Neuron (in vitro differentiated cells): ENCODE data around the gene PACRG.

Experiments
- H2AFZ ChIP-seq: one replicate; pipeline ENCODE4 v1.6.1; 2013; ENCODE audit warnings: low read depth, mild to moderate bottlenecking, inconsistent platforms, low read length, moderate library complexity
- H3K27me3 ChIP-seq: one replicate; pipeline ENCODE4 v1.6.1; 2013; ENCODE audit warnings: low read length; ENCODE audit not compliant: insufficient read depth
- H3K36me3 ChIP-seq: one replicate; pipeline ENCODE4 v1.6.1; 2013; ENCODE audit warnings: low read length; ENCODE audit not compliant: insufficient read depth
- H3K4me1 ChIP-seq: one replicate; pipeline ENCODE4 v1.6.1; 2013; ENCODE audit warnings: low read length; ENCODE audit not compliant: insufficient read depth
- H3K4me3 ChIP-seq: 2 replicates; pipeline ENCODE4 v1.5.1; 2013; ENCODE audit warnings: mild to moderate bottlenecking, low read length, moderate library complexity
- H3K9me3 ChIP-seq: one replicate; pipeline ENCODE4 v1.6.1; 2013; ENCODE audit warnings: low read length

Gene PACRG

GRCh38 chr6:163137398-163137881 lies 409.7 kb downstream of the PACRG start:
- H3K27me3 ChIP-seq: no peaks in the 10 kb centered on the region
- no peaks in the 10 kb centered on the region for H3K4me1 ChIP-seq
- peaks cover 3% of the 10 kb centered on the region for H3K9me3 ChIP-seq
- H3K4me3 ChIP-seq: no peak overlapping the region
- H3K36me3 ChIP-seq: no peaks in the 10 kb centered on the region
- no peak overlapping the region for H2AFZ ChIP-seq

- H3K27me3 ChIP-seq: no peaks in the 10 kb centered on the region
- H3K9me3 ChIP-seq: peaks cover 5% of the 10 kb centered on the region
- no peaks in the 10 kb centered on the region for H3K36me3 ChIP-seq
- no peak overlapping the region for H2AFZ ChIP-seq
- H3K4me3 ChIP-seq: no peak overlapping the region
- peaks cover 6% of the 10 kb centered on the region for H3K4me1 ChIP-seq
Measured at GRCh38 chr6:163146036-163146435, 418.3 kb downstream of the PACRG start.

- H3K27me3 ChIP-seq: no peaks in the 10 kb centered on the region
- H3K36me3 ChIP-seq: no peaks in the 10 kb centered on the region
- peaks cover 22% of the 10 kb centered on the region for H3K4me1 ChIP-seq
- peaks cover 5% of the 10 kb centered on the region for H3K9me3 ChIP-seq
- no peak overlapping the region for H3K4me3 ChIP-seq
- H2AFZ ChIP-seq: no peak overlapping the region
Measured at GRCh38 chr6:163147994-163148393, 420.2 kb downstream of the PACRG start.

GRCh38 chr6:163148451-163149278 lies 420.9 kb downstream of the PACRG start:
- Histone ChIP-seq H2AFZ (no peak overlapping the region), H3K4me1 (peaks cover 22% of the 10 kb centered on the region), H3K9me3 (peaks cover 5% of the 10 kb centered on the region), H3K27me3 (no peaks in the 10 kb centered on the region), H3K4me3 (no peak overlapping the region), H3K36me3 (no peaks in the 10 kb centered on the region)

GRCh38 chr6:163149279-163149848 lies 421.6 kb downstream of the PACRG start:
- no peak overlapping the region for H3K4me3 ChIP-seq
- no peak overlapping the region for H2AFZ ChIP-seq
- H3K9me3 ChIP-seq: peaks cover 5% of the 10 kb centered on the region
- H3K27me3 ChIP-seq: no peaks in the 10 kb centered on the region
- H3K4me1 ChIP-seq: peaks cover 22% of the 10 kb centered on the region
- H3K36me3 ChIP-seq: no peaks in the 10 kb centered on the region

- Histone ChIP-seq H3K9me3 (peaks cover 5% of the 10 kb centered on the region), H3K4me3 (no peak overlapping the region), H3K36me3 (no peaks in the 10 kb centered on the region), H3K4me1 (peaks cover 22% of the 10 kb centered on the region), H2AFZ (peak overlapping the region; percentile 74), H3K27me3 (no peaks in the 10 kb centered on the region)
Measured at GRCh38 chr6:163151212-163151611, 423.4 kb downstream of the PACRG start.

GRCh38 chr6:163152701-163153100 lies 424.9 kb downstream of the PACRG start:
- Histone ChIP-seq H3K9me3 (peaks cover 6% of the 10 kb centered on the region), H3K27me3 (no peaks in the 10 kb centered on the region)

GRCh38 chr6:163159110-163159509 lies 431.3 kb downstream of the PACRG start:
- Histone ChIP-seq H3K9me3 (peaks cover 4% of the 10 kb centered on the region), H3K4me3 (no peak overlapping the region), H3K4me1 (no peaks in the 10 kb centered on the region)

More at GRCh38 chr6:163152701-163153100, 424.9 kb downstream of the PACRG start:
- Histone ChIP-seq H2AFZ (no peak overlapping the region), H3K36me3 (no peaks in the 10 kb centered on the region), H3K4me1 (peaks cover 22% of the 10 kb centered on the region), H3K4me3 (no peak overlapping the region)

GRCh38 chr6:163159689-163160088 lies 431.9 kb downstream of the PACRG start:
- Histone ChIP-seq H3K9me3 (peaks cover 4% of the 10 kb centered on the region), H3K4me1 (no peaks in the 10 kb centered on the region), H3K27me3 (no peaks in the 10 kb centered on the region), H3K36me3 (no peaks in the 10 kb centered on the region), H3K4me3 (no peak overlapping the region), H2AFZ (no peak overlapping the region)

More at GRCh38 chr6:163159110-163159509, 431.3 kb downstream of the PACRG start:
- Histone ChIP-seq H2AFZ (no peak overlapping the region), H3K27me3 (no peaks in the 10 kb centered on the region), H3K36me3 (no peaks in the 10 kb centered on the region)

- no peaks in the 10 kb centered on the region for H3K4me1 ChIP-seq
- no peaks in the 10 kb centered on the region for H3K27me3 ChIP-seq
- H3K36me3 ChIP-seq: no peaks in the 10 kb centered on the region
- no peak overlapping the region for H2AFZ ChIP-seq
- H3K4me3 ChIP-seq: no peak overlapping the region
- peaks cover 2% of the 10 kb centered on the region for H3K9me3 ChIP-seq
Measured at GRCh38 chr6:163162007-163162873, 434.5 kb downstream of the PACRG start.

GRCh38 chr6:163162874-163163213 lies 435.1 kb downstream of the PACRG start:
- peaks cover 2% of the 10 kb centered on the region for H3K9me3 ChIP-seq
- H2AFZ ChIP-seq: no peak overlapping the region
- no peak overlapping the region for H3K4me3 ChIP-seq

GRCh38 chr6:163164175-163164900 lies 436.6 kb downstream of the PACRG start:
- H3K4me1 ChIP-seq: no peaks in the 10 kb centered on the region
- H2AFZ ChIP-seq: no peak overlapping the region
- H3K9me3 ChIP-seq: peaks cover 8% of the 10 kb centered on the region
- no peaks in the 10 kb centered on the region for H3K27me3 ChIP-seq
- H3K36me3 ChIP-seq: no peaks in the 10 kb centered on the region
- no peak overlapping the region for H3K4me3 ChIP-seq

More at GRCh38 chr6:163162874-163163213, 435.1 kb downstream of the PACRG start:
- Histone ChIP-seq H3K27me3 (no peaks in the 10 kb centered on the region), H3K36me3 (no peaks in the 10 kb centered on the region), H3K4me1 (no peaks in the 10 kb centered on the region)
